ENCODE measurements around the gene MIPEP.

Gene MIPEP

GRCh38 chr13:23714672-23715071 is 174.5 kb downstream of the MIPEP start:
- TF ChIP-seq CTCF (IDR thresholded peaks at IDR 0.05; ENCODE audit: extremely low read depth, insufficient read depth, missing control alignments) = no peak
- DNase-seq (ENCODE audit: low spot score) = no peak
- in situ Hi-C loops (cut with MboI; ENCODE audit: low pct_unique_long_range_greater_than_20kb, low sequenced_read_pairs, unreplicated experiment) = no loop called here

- in situ Hi-C loops (cut with MboI; ENCODE audit: low pct_unique_long_range_greater_than_20kb, low sequenced_read_pairs, unreplicated experiment) = no loop called here
- no peak for TF ChIP-seq CTCF (IDR thresholded peaks at IDR 0.05; ENCODE audit: extremely low read depth, insufficient read depth, missing control alignments)
Measured at GRCh38 chr13:23711355-23711754, 177.8 kb downstream of the MIPEP start.

GRCh38 chr13:23710366-23710765 is 178.8 kb downstream of the MIPEP start:
- in situ Hi-C loops (cut with MboI; ENCODE audit: low pct_unique_long_range_greater_than_20kb, low sequenced_read_pairs, unreplicated experiment) = no loop called here
- TF ChIP-seq CTCF (IDR thresholded peaks at IDR 0.05; ENCODE audit: extremely low read depth, insufficient read depth, missing control alignments) = no peak
- DNase-seq (ENCODE audit: low spot score) = no peak

More at GRCh38 chr13:23711355-23711754, 177.8 kb downstream of the MIPEP start:
- DNase-seq (ENCODE audit: low spot score) = no peak

- peak; percentile 31 for TF ChIP-seq CTCF (IDR thresholded peaks at IDR 0.05; ENCODE audit: extremely low read depth, insufficient read depth, missing control alignments)
- in situ Hi-C loops (cut with MboI; ENCODE audit: low pct_unique_long_range_greater_than_20kb, low sequenced_read_pairs, unreplicated experiment) = no loop called here
- DNase-seq (ENCODE audit: low spot score) = no peak
Measured at GRCh38 chr13:23709536-23709935, 179.7 kb downstream of the MIPEP start.

- DNase-seq (ENCODE audit: low spot score) = no peak
- peak; percentile 50 for TF ChIP-seq CTCF (IDR thresholded peaks at IDR 0.05; ENCODE audit: extremely low read depth, insufficient read depth, missing control alignments)
- in situ Hi-C loops (cut with MboI; ENCODE audit: low pct_unique_long_range_greater_than_20kb, low sequenced_read_pairs, unreplicated experiment) = no loop called here
Measured at GRCh38 chr13:23707674-23708073, 181.5 kb downstream of the MIPEP start.

- DNase-seq (ENCODE audit: low spot score) = no peak
- TF ChIP-seq CTCF (IDR thresholded peaks at IDR 0.05; ENCODE audit: extremely low read depth, insufficient read depth, missing control alignments) = no peak
- in situ Hi-C loops (cut with MboI; ENCODE audit: low pct_unique_long_range_greater_than_20kb, low sequenced_read_pairs, unreplicated experiment) = no loop called here
Measured at GRCh38 chr13:23705583-23705982, 183.6 kb downstream of the MIPEP start.

Measured in GM13977 (cell line).